Thoracic aorta (tissue), 2 donors: Measurements from ENCODE around the gene RAB25. TPM values are rescaled to one million over a fixed set of nuclear protein-coding genes. Genes with fewer than 3 reads are reported as not detected.

Experiments
- ATAC-seq: fragments of 150-250 bp; one replicate; pipeline ENCODE4 v1.8.0; 2017; ENCODE audit warnings: low read depth; ENCODE audit not compliant: insufficient number of reproducible peaks, low FRiP score
- DNase-seq: peaks from one replicate; pipeline ENCODE4 v3.0.0-alpha.2; 2020; ENCODE audit warnings: low spot score
- H3K27ac ChIP-seq, 2 donors: fragments of 200-600 bp; sonication (generic); 1 replicate in 1 of 2; 2 replicates in 1 of 2; pipeline ENCODE4 v1.5.1; 2016; ENCODE audit warnings: mild to moderate bottlenecking in 2 of 2, moderate library complexity in 2 of 2
- H3K27me3 ChIP-seq: fragments of 200-600 bp; sonication (generic); replicated peaks from 2 replicates; pipeline ENCODE4 v1.6.0; 2016; ENCODE audit warnings: mild to moderate bottlenecking; ENCODE audit not compliant: insufficient read depth
- H3K36me3 ChIP-seq: fragments of 200-600 bp; sonication (generic); one replicate; pipeline ENCODE4 v1.5.1; 2016
- H3K4me1 ChIP-seq, 2 donors: fragments of 200-600 bp; sonication (generic); 1 replicate in 1 of 2; 2 replicates in 1 of 2; pipeline versions ENCODE4 v1.5.1 to v1.6.0; 2016; ENCODE audit warnings: low read depth in 2 of 2, mild to moderate bottlenecking in 1 of 2; ENCODE audit not compliant: control insufficient read depth in 1 of 2
- H3K4me3 ChIP-seq: fragments of 200-600 bp; sonication (generic); 2 replicates; pipeline ENCODE4 v1.5.1; 2016; ENCODE audit warnings: mild to moderate bottlenecking
- H3K9me3 ChIP-seq: fragments of 200-600 bp; sonication (generic); 2 replicates; pipeline ENCODE4 v1.5.1; 2016
- total RNA-seq, 2 donors: library from RNA; depleted of rRNA; stranded (reverse); fragments of >200 nt; gene quantifications; one replicate each; pipeline versions ENCODE4 v1.1.0 to v1.2.3, GENCODE V29; 2016
- TF ChIP-seq, protein P1 (sequence below): fragments of 200-600 bp; sonication (generic); IDR thresholded peaks from one replicate; pipeline ENCODE4 v1.5.1; 2019; ENCODE audit warnings: antibody characterized with exemption

Gene RAB25
- total RNA-seq, 2 donors from 2014 or later = not detected

DNA sequence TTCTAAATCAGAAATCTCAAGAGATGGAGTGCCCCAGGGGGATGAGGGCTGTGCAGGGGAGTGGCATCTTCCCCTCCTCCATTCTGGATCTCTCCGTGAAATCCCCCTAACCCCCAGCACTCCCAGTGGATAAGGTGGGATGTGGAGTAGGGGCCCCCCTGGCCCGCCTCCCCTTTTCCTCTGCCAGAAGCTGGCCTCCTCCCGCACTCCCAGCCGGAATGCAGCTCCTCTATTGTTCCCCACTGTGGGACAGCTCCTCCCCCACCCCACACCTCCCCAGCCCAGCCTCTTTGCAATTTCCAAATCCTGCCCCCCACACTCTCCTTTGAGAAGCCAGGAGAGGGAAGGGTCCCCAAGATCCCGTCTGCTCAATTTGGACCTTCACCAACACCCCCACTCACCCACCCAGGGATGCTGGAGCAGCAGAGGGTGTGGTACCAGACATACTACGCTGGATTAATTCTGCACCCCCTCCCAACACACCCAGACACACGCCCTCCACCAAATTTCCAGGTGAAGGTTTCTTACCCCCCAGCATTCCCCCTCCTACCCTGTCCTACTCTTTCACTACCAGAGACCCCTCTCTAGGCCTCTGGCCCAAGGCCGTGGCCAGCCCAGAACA is 19.4 kb downstream of the RAB25 start:
- Histone ChIP-seq H3K27ac (no peak overlapping the region), H3K4me3 (no peak overlapping the region), H3K36me3 (no peaks in the 10 kb centered on the region), H3K27me3 (no peaks in the 10 kb centered on the region), H3K9me3 (no peaks in the 10 kb centered on the region), H3K4me1 (peaks cover 4 to 22% of the 10 kb centered on the region in 2 donors)
- TF ChIP-seq, protein P1, sequence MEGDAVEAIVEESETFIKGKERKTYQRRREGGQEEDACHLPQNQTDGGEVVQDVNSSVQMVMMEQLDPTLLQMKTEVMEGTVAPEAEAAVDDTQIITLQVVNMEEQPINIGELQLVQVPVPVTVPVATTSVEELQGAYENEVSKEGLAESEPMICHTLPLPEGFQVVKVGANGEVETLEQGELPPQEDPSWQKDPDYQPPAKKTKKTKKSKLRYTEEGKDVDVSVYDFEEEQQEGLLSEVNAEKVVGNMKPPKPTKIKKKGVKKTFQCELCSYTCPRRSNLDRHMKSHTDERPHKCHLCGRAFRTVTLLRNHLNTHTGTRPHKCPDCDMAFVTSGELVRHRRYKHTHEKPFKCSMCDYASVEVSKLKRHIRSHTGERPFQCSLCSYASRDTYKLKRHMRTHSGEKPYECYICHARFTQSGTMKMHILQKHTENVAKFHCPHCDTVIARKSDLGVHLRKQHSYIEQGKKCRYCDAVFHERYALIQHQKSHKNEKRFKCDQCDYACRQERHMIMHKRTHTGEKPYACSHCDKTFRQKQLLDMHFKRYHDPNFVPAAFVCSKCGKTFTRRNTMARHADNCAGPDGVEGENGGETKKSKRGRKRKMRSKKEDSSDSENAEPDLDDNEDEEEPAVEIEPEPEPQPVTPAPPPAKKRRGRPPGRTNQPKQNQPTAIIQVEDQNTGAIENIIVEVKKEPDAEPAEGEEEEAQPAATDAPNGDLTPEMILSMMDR = no peak
- ATAC-seq = no peak
- DNase-seq = no peak

DNA sequence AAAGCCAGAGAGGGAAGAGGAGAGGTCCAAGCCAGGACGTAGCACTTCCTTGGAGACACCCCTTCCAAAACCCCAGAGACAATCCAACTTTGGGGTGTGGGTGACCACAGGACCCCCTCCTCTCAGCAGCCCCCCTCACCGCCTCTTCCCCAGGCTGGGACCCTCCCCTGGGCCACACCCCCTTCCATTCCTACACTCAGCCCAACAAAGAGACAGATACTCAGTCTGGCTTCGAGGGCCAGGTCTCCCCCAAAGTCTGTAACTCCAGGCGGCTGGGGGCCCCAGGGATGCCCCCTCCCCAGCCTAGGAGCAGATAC is 19.9 kb downstream of the RAB25 start:
- H3K4me3 ChIP-seq = no peak overlapping the region
- no peak overlapping the region for H3K27ac ChIP-seq
- ATAC-seq = no peak
- no peaks in the 10 kb centered on the region for H3K9me3 ChIP-seq
- no peaks in the 10 kb centered on the region for H3K27me3 ChIP-seq
- peaks cover 4 to 22% of the 10 kb centered on the region in 2 donors for H3K4me1 ChIP-seq
- TF ChIP-seq, protein P1 = no peak
- no peaks in the 10 kb centered on the region for H3K36me3 ChIP-seq
- no peak for DNase-seq

DNA sequence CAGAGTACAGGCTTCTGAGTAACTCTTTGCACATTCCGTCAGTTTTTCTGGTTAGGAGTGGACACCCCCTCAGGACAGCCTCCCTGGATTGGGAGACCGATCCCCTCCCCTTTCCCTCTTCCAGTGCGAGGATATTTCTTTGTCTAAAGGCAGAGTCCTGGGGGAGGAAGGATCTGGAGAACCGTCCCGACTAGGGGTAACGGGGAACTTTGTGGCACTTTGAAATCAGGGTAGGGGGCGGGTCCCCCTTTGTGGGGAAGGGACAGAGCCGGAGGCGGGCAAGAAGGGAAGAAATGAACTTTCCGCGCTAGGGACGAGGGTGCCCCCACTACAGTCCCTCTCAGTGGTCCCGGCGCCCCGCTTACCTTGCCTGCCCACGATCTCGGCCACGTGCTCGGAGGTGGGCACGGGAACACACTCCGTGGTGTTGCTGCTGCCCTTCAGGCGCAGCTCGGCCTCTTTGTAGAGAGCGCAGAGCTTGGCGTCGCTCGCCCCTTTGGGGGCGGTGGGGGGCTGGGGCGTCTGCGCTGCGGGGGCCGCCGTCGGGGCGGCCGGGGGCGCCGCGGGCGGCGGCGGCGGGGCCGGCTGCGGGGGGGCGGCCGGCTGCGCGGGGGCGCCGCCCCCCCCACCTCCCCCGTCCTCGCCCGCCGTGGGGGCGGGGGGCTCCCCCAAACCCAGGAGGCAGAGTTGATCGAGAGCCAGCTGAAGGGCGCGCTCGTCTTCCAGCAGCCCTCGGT is 20.4 kb downstream of the RAB25 start:
- Histone ChIP-seq H3K27me3 (no peaks in the 10 kb centered on the region), H3K4me3 (peak overlapping the region; percentile 89), H3K4me1 (peaks cover 4 to 22% of the 10 kb centered on the region in 2 donors), H3K9me3 (no peaks in the 10 kb centered on the region), H3K27ac (no peak overlapping the region), H3K36me3 (no peaks in the 10 kb centered on the region)
- DNase-seq (no peak), ATAC-seq (no peak)
- TF ChIP-seq, protein P1 = no peak

DNA sequence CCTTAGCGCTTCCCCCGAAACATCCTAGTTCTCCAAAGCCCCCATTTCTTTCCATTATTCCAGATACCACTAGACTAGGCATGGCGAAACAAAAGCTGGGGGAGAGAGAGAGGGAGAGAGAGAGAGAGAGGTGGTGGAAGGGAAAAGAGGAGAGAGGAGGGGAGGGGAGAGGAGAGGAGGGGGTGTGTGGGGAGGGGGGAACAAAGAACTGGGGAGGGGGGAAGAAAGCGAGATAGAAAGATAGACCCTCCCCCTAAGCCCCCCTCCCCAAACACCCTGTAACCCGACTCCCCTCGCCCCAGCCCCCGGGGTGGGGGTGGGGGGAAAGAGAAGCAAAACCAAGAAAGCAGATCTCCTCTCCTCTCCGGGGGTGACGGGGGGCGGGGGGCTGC is 21.0 kb downstream of the RAB25 start:
- Histone ChIP-seq H3K27me3 (no peaks in the 10 kb centered on the region), H3K4me3 (peak overlapping the region; percentile 89), H3K4me1 (peaks cover 4 to 22% of the 10 kb centered on the region in 2 donors), H3K9me3 (no peaks in the 10 kb centered on the region), H3K36me3 (no peaks in the 10 kb centered on the region), H3K27ac (no peak overlapping the region)
- no peak for ATAC-seq
- DNase-seq = no peak
- TF ChIP-seq, protein P1 = no peak

DNA sequence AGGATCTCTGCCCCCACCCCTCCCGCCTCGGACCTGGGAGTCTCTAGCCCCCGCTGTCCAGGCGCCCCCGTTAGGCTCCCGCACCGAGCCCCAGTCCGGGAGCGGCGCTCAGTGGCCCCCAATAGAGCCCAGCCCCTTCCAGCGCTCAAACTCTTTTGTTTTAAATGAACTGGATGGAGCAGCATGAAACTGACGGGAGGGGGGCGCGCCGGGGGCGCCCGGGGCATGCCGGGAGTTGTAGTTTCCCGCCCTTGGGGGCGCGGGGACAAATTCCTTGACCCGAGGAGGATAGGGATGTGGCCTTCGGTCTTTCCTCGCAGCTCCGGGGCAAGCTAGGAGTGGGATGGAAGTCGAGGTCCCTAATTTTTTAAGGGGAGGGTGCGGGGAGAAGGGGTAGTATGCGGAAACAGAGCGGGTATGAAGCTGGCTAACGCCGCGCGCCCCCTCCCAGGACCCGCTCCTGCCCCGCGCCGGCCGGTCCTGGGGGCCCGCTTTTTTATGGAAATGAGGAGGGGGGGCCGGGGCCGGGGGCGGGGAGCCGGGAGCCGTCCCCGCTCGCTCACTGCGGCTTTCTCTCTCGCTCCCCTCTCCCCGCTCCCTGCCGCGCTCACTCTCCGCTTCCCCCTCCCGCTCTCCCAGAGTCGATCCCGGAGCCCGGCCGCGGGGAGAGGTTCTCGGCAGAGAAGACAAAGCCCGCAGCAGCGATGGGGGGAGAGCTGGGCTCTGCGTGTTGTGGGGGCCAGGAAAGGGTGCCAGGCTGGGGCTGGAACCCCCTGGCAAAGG is 21.5 kb downstream of the RAB25 start, which contains the start of gene MEX3A:
Gene MEX3A (minus strand): TSS at position 157 of the 783 bp plus-strand sequence. CDS start 467 bp downstream, outside the sequence.
- TF ChIP-seq, protein P1 = no peak
- ATAC-seq = no peak
- Histone ChIP-seq H3K4me3 (peak within 1 kb of the TSS; percentile 89), H3K36me3 (no peaks in the 10 kb centered on the region), H3K4me1 (peaks cover 4 to 22% of the 10 kb centered on the region in 2 donors), H3K27me3 (no peaks in the 10 kb centered on the region), H3K27ac (no peak within 1 kb of the TSS), H3K9me3 (no peaks in the 10 kb centered on the region)
- no peak for DNase-seq
